Raji (cell line): ENCODE measurements around the gene SRC.

ENCODE experiments used
- POLR2A ChIP-seq: IDR thresholded peaks from 2 replicates; pipeline ENCODE4 v1.6.1; 2011; ENCODE audit warnings: low read depth, low read length, control low read depth; ENCODE audit not compliant: insufficient read depth

The SRC gene

GRCh38 chr20:37418591-37419109, 72.7 kb downstream of the SRC start:
- TF ChIP-seq POLR2A = no peak

DNA sequence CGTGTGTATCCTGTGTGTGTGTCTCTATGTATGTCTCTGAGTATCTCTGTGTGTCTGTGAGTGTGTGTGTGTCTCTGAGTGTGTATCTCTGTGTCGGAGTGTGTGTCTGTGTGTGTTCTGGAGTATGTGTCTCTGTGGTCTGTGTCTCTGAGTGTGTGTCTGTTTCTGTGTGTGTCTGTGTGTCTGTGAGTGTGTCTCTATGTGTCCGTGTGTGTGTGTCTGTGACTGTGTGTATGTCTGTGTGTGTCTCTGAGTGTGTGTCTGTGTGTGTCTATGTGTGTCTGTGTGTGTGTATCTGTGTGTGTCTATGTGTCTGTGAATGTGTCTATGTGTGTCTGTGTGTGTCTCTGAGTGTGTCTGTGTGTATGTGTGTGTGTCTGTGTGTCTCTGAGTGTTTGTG, 73.4 kb downstream of the SRC start:
- TF ChIP-seq POLR2A = no peak

- TF ChIP-seq POLR2A = no peak
Measured at GRCh38 chr20:37419774-37420542, 74.0 kb downstream of the SRC start.

DNA sequence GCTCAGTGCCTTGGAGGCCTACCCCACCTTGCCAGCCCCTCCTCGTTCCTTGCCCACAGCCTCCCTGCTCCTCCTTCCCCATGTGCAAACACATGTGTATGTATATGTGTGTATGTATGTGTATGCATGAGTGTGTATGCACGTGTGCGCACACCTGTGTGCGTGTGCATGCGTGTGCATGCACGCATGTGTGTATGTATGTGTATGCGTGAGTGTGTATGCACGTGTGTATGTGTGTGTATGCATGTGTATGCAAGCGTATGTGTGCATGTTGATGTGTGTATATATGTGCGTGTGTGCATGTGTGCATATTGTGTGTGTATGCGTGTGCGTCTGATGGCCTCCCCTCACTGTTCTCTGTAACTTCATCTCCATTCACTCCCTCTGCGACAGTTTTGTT, 74.7 kb downstream of the SRC start:
- no peak for TF ChIP-seq POLR2A

DNA sequence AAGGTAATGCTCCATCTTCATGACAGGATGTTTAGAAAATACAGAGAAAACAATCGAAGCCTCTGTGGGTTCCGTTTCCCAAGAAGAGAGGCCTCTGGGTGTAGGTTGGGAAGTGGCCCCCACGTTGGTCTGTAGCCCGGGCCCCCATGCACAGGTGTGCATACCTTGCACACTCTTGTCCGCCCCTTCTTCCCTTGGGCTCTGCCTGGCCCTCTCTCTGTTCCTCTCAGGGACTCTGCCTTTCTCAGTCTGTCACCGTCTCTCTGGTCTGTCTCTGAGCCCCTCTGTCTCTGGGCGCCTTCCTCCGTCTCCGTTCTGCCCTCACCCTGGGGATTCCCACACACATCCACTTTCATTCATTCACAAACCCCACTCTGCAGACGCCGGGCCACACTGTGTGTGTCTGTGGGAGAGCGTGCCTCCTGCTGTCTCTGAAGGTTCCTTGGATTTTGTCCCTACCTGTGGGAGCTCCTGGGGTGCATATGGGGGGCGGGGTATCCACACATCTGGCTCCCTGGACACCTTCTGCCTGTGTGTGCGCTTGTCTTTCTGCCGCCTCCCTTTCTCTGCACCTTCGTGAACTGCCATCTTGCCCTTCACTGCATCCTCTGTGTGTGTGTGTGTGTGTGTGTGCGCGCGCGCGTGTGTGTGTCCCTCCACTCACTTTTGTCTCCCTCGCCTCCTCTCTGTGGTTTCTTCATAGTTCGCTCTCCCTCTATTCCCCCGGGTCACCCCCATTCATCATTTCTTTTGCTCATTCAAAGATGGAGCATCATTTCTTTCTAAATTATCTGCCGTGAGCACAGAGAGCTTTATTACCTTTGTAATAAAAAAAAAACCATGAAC, 75.3 kb downstream of the SRC start:
- TF ChIP-seq POLR2A = no peak

- no peak for TF ChIP-seq POLR2A
Measured at GRCh38 chr20:37421988-37422387, 76.0 kb downstream of the SRC start.

- TF ChIP-seq POLR2A = no peak
Measured at GRCh38 chr20:37422791-37423286, 76.9 kb downstream of the SRC start.

DNA sequence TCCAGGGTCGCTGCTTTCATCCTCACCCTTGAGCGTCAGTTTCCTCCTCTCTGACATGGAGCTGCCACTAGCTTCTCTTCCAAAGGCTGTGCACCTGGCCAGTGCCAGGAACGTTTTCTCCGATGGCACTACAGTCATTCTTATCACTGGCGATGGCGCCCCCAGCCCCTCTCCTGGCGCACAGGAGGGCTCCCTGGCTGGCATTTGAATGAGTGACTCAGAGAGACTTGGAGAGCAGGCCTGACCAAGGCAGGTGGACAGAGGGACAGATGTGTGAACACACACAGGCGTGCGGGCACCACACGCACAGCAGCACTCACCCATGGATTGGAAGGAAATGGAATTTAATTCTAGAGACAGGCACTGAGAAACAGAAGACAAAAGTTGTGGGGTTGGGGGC, 77.6 kb downstream of the SRC start:
- TF ChIP-seq POLR2A = no peak

DNA sequence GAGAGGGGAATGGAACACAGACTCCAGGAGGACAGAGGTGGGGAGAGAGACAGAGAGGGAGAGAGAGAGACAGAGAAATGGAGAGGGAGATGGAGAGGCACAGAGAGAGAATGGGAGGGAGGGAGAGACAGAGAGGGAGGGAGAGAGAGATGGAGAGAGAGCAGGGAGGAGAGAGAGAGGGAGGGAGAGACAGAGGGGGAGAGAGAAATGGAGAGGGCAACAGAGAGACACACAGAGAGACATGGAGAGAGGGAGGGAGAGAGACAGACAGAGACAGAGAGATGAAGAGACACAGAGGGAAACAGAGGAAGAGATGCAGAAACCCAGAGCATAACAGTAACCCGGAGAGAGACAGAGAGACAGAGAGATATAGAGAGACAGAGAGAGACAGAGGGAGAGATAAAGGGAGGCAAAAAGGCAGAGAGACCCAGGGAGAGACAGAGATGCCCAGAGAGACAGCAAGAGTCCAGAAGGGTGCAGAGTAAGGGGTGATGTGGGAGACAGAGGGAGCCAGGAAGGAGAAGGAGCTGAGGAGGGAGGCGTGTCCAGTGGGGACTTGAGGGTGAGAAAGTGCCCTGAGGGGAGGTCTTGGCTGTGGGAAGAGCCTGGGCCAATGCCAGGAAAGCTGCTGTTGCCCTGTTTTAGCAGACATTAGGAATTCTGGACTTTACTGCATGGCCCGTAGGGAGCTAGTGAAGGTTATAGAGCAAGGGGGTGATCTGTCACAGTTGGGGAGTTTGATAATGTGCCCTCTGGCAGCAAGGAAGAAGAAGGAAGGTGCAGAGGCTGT, 78.3 kb downstream of the SRC start:
- no peak for TF ChIP-seq POLR2A

DNA sequence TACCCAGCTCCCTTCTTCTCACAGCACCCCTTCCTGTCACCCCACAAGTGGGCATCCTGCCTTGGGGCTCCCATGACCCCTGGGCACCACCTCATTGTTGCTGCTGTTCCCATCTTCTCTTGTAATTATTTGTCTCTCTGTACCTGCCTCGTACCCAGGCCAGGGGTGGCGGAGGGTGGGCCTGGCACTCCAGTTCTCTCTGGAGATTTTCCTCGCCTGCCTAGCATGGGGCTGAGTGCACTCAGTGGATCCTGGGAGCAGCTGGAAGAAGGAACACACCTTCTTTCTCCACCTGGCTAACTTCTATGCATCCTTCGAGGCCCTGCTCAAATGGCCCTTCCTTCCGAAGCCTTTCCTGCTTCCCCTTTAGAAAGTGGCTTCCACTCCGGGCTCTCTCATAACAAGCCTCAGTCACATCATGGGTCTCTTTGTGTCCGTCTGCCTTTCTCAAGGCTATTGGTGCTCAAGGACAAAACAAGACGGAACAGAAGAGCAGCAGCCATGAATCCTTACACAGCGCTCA, 79.2 kb downstream of the SRC start:
- TF ChIP-seq POLR2A = no peak

DNA sequence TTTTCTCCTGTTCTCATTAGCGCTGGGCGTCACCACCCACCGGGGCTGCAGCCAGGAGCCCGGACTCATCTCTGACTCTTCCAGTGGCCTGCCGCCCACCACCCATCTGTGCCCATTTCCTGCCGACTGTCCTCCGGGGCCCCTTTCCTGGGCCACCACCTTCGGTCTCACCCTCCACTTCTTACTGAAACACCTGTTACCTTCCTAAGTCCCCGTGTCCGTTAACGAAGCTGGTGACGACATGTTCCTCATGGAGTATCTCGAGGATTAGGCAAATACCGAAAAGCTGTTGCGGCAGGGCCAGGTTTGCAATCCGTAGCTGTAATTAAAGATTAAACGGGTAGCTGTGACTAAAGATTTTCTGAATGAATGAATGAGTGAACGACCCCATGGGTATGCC, 80.2 kb downstream of the SRC start:
- TF ChIP-seq POLR2A = no peak

DNA sequence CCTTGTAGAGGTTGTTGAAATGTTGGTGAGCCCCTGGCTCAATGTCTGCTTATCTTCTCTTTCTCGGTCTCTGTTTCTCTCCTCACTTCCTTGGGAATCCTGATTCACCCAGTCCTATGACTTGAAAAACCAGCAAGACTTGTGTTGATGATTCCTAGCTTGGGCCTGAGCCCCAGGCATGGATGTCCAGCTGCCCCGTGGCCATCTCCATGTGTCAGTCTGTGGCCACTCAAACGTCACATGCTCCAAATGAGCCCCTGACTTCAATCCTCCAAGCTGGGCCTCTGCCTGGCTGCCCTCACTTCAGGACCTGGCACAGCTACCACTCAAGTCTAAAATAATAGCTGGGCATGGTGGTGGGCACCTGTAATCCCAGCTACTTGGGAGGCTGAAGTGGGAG, 81.0 kb downstream of the SRC start:
- no peak for TF ChIP-seq POLR2A

DNA sequence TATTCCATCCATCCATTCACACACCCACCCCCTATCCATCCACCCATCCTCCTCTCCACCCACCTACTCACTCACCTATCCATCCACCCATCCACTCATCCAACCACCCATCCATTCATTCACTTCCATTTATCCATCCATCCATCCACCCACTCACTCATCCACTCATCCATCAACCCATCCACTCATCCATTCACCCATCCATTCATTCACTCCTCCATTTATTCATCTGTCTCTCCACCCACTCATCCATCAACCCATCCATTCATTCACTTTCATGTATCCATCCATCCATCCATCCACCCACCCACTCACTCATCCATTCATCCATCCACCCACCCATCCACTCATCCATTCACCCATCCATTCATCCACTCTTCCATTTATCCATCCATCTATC, 84.1 kb downstream of the SRC start:
- TF ChIP-seq POLR2A = no peak

GRCh38 chr20:37430778-37431460, 85.0 kb downstream of the SRC start:
- no peak for TF ChIP-seq POLR2A
